GM23338 (cell line): ENCODE measurements around the gene PRDM5. TPM values are rescaled to one million over a fixed set of nuclear protein-coding genes. Genes with fewer than 3 reads are reported as not detected.

Experiments
- ATAC-seq: fragments of 200-7000 bp; cut with Tn5 transposase; 3 replicates; pipeline ENCODE4 v1.9.1; 2020
- DNase-seq: peaks from one replicate; pipeline ENCODE4 v3.0.0-alpha.2; 2015; ENCODE audit warnings: low spot score
- H2AFZ ChIP-seq: fragments of 200-600 bp; sonication (generic); 2 replicates; pipeline ENCODE4 v1.8.0; 2016; ENCODE audit warnings: antibody characterized with exemption, mild to moderate bottlenecking, moderate library complexity
- H3F3A ChIP-seq: fragments of 200-600 bp; sonication (generic); replicated peaks from 2 replicates; pipeline ENCODE4 v1.8.0; 2017; ENCODE audit warnings: antibody characterized with exemption, mixed run types, low read depth
- H3K27ac ChIP-seq: fragments of 200-600 bp; sonication (generic); 2 replicates; pipeline ENCODE4 v1.6.1; 2016; ENCODE audit warnings: low read depth
- H3K27me3 ChIP-seq: fragments of 200-600 bp; sonication (generic); 2 replicates; pipeline ENCODE4 v1.8.0; 2016; ENCODE audit warnings: mild to moderate bottlenecking, mixed run types, moderate library complexity; ENCODE audit not compliant: insufficient read depth
- H3K36me3 ChIP-seq: fragments of 200-600 bp; sonication (generic); 2 replicates; pipeline ENCODE4 v1.8.0; 2016; ENCODE audit warnings: mild to moderate bottlenecking; ENCODE audit not compliant: insufficient read depth
- H3K4me1 ChIP-seq: fragments of 200-600 bp; sonication (generic); 2 replicates; pipeline ENCODE4 v1.8.0; 2016; ENCODE audit warnings: mild to moderate bottlenecking, moderate library complexity; ENCODE audit not compliant: insufficient read depth
- H3K4me2 ChIP-seq: fragments of 200-600 bp; sonication (generic); 2 replicates; pipeline ENCODE4 v1.7.1; 2017; ENCODE audit warnings: mixed run types
- H3K4me3 ChIP-seq: fragments of 200-600 bp; sonication (generic); 2 replicates; pipeline ENCODE4 v1.6.1; 2016; ENCODE audit warnings: mixed run types
- H3K79me2 ChIP-seq: fragments of 200-600 bp; sonication (generic); replicated peaks from 2 replicates; pipeline ENCODE4 v1.8.0; 2017; ENCODE audit warnings: mild to moderate bottlenecking; ENCODE audit not compliant: insufficient read depth
- H3K9me2 ChIP-seq: fragments of 200-600 bp; sonication (generic); 2 replicates; pipeline ENCODE4 v1.8.0; 2017; ENCODE audit not compliant: insufficient read depth
- H4K20me1 ChIP-seq: fragments of 200-600 bp; sonication (generic); replicated peaks from 2 replicates; pipeline ENCODE4 v1.8.0; 2017; ENCODE audit warnings: mild to moderate bottlenecking; ENCODE audit not compliant: insufficient read depth
- H3K27ac Mint-ChIP-seq: 2 replicates; pipeline ENCODE4 v1.8.0; 2020; ENCODE audit warnings: inconsistent platforms, mild to moderate bottlenecking, moderate library complexity, mixed read lengths
- H3K27me3 Mint-ChIP-seq: 3 replicates; pipeline ENCODE4 v1.8.0; 2022; ENCODE audit warnings: low read depth, mild to moderate bottlenecking, moderate library complexity, mixed read lengths, inconsistent platforms; ENCODE audit not compliant: insufficient read depth, poor library complexity
- H3K36me3 Mint-ChIP-seq: 3 replicates; pipeline ENCODE4 v1.8.0; 2021; ENCODE audit warnings: low read depth, mild to moderate bottlenecking, inconsistent platforms, moderate library complexity, mixed read lengths
- H3K4me1 Mint-ChIP-seq: 3 replicates; pipeline ENCODE4 v1.8.0; 2020; ENCODE audit warnings: mild to moderate bottlenecking, inconsistent platforms, mixed read lengths
- H3K4me3 Mint-ChIP-seq: 3 replicates; pipeline ENCODE4 v1.8.0; 2021; ENCODE audit warnings: moderate library complexity, mild to moderate bottlenecking, inconsistent platforms, mixed read lengths
- H3K9me3 Mint-ChIP-seq: 3 replicates; pipeline ENCODE4 v1.8.0; 2020; ENCODE audit warnings: moderate library complexity, mild to moderate bottlenecking, inconsistent platforms, mixed read lengths
- CREB1 ChIP-seq: fragments of 250-450 bp; sonication (Bioruptor Pico); IDR thresholded peaks from 2 replicates; pipeline ENCODE4 v1.5.0; 2020; ENCODE audit warnings: low read depth, mild to moderate bottlenecking, moderate library complexity
- CTCF ChIP-seq, 2 experiments: fragments of 200-600 bp in 1 of 2; sonication (generic) in 1 of 2; conservative IDR thresholded peaks; 2 replicates each; pipeline versions ENCODE4 v1.5.1 to v1.6.1; 2016 to 2017; ENCODE audit warnings: antibody characterized with exemption in 2 of 2, low read depth in 2 of 2, mild to moderate bottlenecking in 2 of 2, moderate library complexity in 1 of 2
- ETS1 ChIP-seq: IDR thresholded peaks from 2 replicates; pipeline ENCODE4 v1.6.1; 2016; ENCODE audit warnings: antibody characterized with exemption
- EZH2 ChIP-seq: fragments of 200-600 bp; sonication (generic); IDR thresholded peaks from one replicate; pipeline ENCODE4 v1.8.0; 2017; ENCODE audit warnings: antibody characterized with exemption, mild to moderate bottlenecking, low read depth; ENCODE audit not compliant: unreplicated experiment
- EZH2phosphoT487 ChIP-seq: fragments of 200-600 bp; sonication (generic); IDR thresholded peaks from one replicate; pipeline ENCODE4 v1.8.1; 2018; ENCODE audit warnings: antibody characterized with exemption; ENCODE audit not compliant: unreplicated experiment
- JUNB ChIP-seq: IDR thresholded peaks from one replicate; pipeline ENCODE4 v1.6.1; 2016; ENCODE audit warnings: antibody characterized with exemption; ENCODE audit not compliant: unreplicated experiment
- NANOG ChIP-seq: IDR thresholded peaks from 2 replicates; pipeline ENCODE4 v1.6.1; 2016; ENCODE audit warnings: antibody characterized with exemption, borderline replicate concordance
- POLR2AphosphoS5 ChIP-seq: IDR thresholded peaks from 2 replicates; pipeline ENCODE4 v1.6.1; 2016; ENCODE audit warnings: antibody characterized with exemption, low read depth
- REST ChIP-seq: IDR thresholded peaks from one replicate; pipeline ENCODE4 v1.6.1; 2018; ENCODE audit warnings: antibody characterized with exemption; ENCODE audit not compliant: unreplicated experiment
- STAT1 ChIP-seq: IDR thresholded peaks from one replicate; pipeline ENCODE4 v1.6.1; 2016; ENCODE audit warnings: antibody characterized with exemption; ENCODE audit not compliant: unreplicated experiment
- ZNF114 ChIP-seq: fragments of 250-450 bp; sonication (Bioruptor Pico); IDR thresholded peaks from 2 replicates; pipeline ENCODE4 v1.5.0; 2020; ENCODE audit warnings: mild to moderate bottlenecking, moderate library complexity
- ZNF331 ChIP-seq: fragments of 250-450 bp; sonication (Bioruptor Pico); IDR thresholded peaks from 2 replicates; pipeline ENCODE4 v1.5.0; 2020; ENCODE audit warnings: low read depth, mild to moderate bottlenecking, moderate library complexity
- ZNF462 ChIP-seq: fragments of 250-450 bp; sonication (Bioruptor Pico); IDR thresholded peaks from 2 replicates; pipeline ENCODE4 v1.5.0; 2020; ENCODE audit warnings: mild to moderate bottlenecking, moderate library complexity
- polyA plus RNA-seq: library from polyadenylated mRNA; unstranded; fragments of >200 nt; fragmentation: Nextera tagmentation; extraction: Ambion mirVana; gene quantifications from 2 replicates; pipeline ENCODE4 v1.2.1, GENCODE V29; 2016
- total RNA-seq: library from RNA; depleted of rRNA; stranded (reverse); fragments of >200 nt; shearing (Covaris generic); gene quantifications from 2 replicates; pipeline ENCODE4 v1.2.3, GENCODE V29; 2014

PRDM5 gene
- total and polyA plus RNA-seq, 2 experiments from 2014 or later = 11.2 to 40.4 TPM

GRCh38 chr4:120874792-120875774 lies 47.4 kb downstream of the PRDM5 start:
- ATAC-seq (peak; percentile 73), DNase-seq (peak; percentile 20)
- Mint-ChIP-seq H3K4me1 (peaks cover 28% of the 10 kb centered on the region), H3K27me3 (peaks cover 2% of the 10 kb centered on the region), H3K9me3 (peaks cover 5% of the 10 kb centered on the region; the same call in 2 of the 3 replicates), H3K4me3 (no peak overlapping the region), H3K27ac (no peak overlapping the region; the same call in 1 of the 2 replicates), H3K36me3 (peaks cover 14% of the 10 kb centered on the region; the same call in 2 of the 3 replicates)
- Histone ChIP-seq H3F3A (no peaks in the 10 kb centered on the region), H3K9me2 (no peaks in the 10 kb centered on the region), H3K4me3 (no peak overlapping the region), H3K79me2 (no peaks in the 10 kb centered on the region; the same call in 1 of the 2 replicates), H4K20me1 (no peaks in the 10 kb centered on the region; the same call in 1 of the 2 replicates), H3K27me3 (no peaks in the 10 kb centered on the region), H3K4me2 (no peak overlapping the region), H3K4me1 (0 out of 2 replicates have a peak, but pooled peaks cover 4% of the 10 kb centered on the region), H2AFZ (no peak overlapping the region), H3K36me3 (no peaks in the 10 kb centered on the region), H3K27ac (no peak overlapping the region)
- TF ChIP-seq EZH2phosphoT487 = no peak
- no peak for TF ChIP-seq EZH2
- no peak for TF ChIP-seq CREB1 (CRISPR knock-in tag)
- no peak for TF ChIP-seq ZNF114 (CRISPR knock-in tag)
- no peak for TF ChIP-seq JUNB
- no peak for TF ChIP-seq ZNF331 (CRISPR knock-in tag)
- TF ChIP-seq ZNF462 = no peak
- no peak for TF ChIP-seq CTCF (conservative IDR thresholded peaks at IDR 0.05; ENCODE audit: low read depth in 2 of 2)
- TF ChIP-seq REST = no peak
- TF ChIP-seq POLR2AphosphoS5 = no peak
- no peak for TF ChIP-seq STAT1
- no peak for TF ChIP-seq NANOG
- no peak for TF ChIP-seq ETS1
